Esophagus (tissue), 2 donors: Measurements from ENCODE around the gene YY1AP1. TPM values are rescaled to one million over a fixed set of nuclear protein-coding genes. Genes with fewer than 3 reads are reported as not detected.
A peak's percentile ranks its signal among the peaks of the same experiment; 100 is the strongest.
"Not testable (repeated sequence)": the region's sequence is repeated elsewhere in the genome, so short reads cannot be mapped to it uniquely, and the experiment has no call there.

Source experiments
- H3K27ac ChIP-seq, 2 donors: one replicate each; pipeline ENCODE4 v1.5.1; 2013; ENCODE audit warnings: low read depth in 2 of 2, mild to moderate bottlenecking in 2 of 2, inconsistent platforms in 1 of 2, low read length in 1 of 2, moderate library complexity in 1 of 2
- H3K27me3 ChIP-seq, 2 donors: one replicate each; pipeline ENCODE4 v1.6.1; 2013; ENCODE audit warnings: low read length in 2 of 2, control low read depth in 1 of 2, mild to moderate bottlenecking in 1 of 2; ENCODE audit not compliant: insufficient read depth in 2 of 2, control insufficient read depth in 1 of 2
- H3K36me3 ChIP-seq, 2 donors: one replicate each; pipeline ENCODE4 v1.6.1; 2013; ENCODE audit warnings: low read length in 1 of 2; ENCODE audit not compliant: control insufficient read depth in 2 of 2, insufficient read depth in 2 of 2
- H3K4me1 ChIP-seq, 2 donors: one replicate each; pipeline ENCODE4 v1.6.1; 2013; ENCODE audit warnings: low read length in 1 of 2; ENCODE audit not compliant: control insufficient read depth in 2 of 2, insufficient read depth in 2 of 2
- H3K4me3 ChIP-seq, 2 donors: one replicate each; pipeline ENCODE4 v1.5.1; 2013; ENCODE audit warnings: low read length in 2 of 2, mild to moderate bottlenecking in 2 of 2, low read depth in 1 of 2, moderate library complexity in 1 of 2
- H3K9me3 ChIP-seq, 2 donors: one replicate each; pipeline ENCODE4 v1.6.1; 2013; ENCODE audit warnings: mild to moderate bottlenecking in 2 of 2, low read depth in 1 of 2, low read length in 1 of 2, moderate library complexity in 1 of 2; ENCODE audit not compliant: control insufficient read depth in 2 of 2, insufficient read depth in 1 of 2
- WGBS, 2 donors: extraction: QIAGEN DNeasy Blood & Tissue Kit; methylation state at CpG; one replicate each; pipeline ENCODE4 v1.1.7; 2013; 5-methylcytosine and 5-hydroxymethylcytosine counted together
- polyA plus RNA-seq, 2 donors: library from polyadenylated mRNA; stranded (reverse); fragments of 200-250 nt; gene quantifications; one replicate each; pipeline ENCODE4 v1.2.3, GENCODE V29; 2013
- donor health status: healthy with polysubstance abuse.
- donor health status: Bipolar disorder and iron deficiency.

Gene YY1AP1
- polyA plus RNA-seq, 2 donors = 31.8 to 37.4 TPM

DNA sequence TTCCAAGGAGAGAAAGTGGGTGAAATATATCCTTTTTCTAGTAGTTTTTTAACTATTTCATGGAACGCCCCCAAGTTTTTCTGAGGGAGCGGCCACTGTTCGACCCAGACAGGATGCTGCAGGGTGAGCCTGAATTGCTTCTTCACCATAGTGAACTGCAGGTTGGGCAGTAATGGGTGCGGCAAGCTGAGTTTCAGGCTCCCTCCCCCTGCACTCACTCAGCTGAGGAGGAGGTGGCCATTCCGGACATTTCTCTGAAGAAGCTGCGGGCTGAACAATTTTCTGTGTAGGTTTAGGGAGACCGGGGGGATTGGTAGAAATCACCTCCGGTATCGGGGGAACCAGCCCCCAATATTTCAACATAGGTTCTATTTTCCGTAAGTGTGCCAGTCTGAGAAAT is 8.5 kb upstream of the YY1AP1 start:
- Histone ChIP-seq H3K9me3 (no peaks in the 10 kb centered on the region), H3K27ac (no peak overlapping the region), H3K4me1 (peaks cover 0 to 2% of the 10 kb centered on the region in 2 donors), H3K27me3 (no peaks in the 10 kb centered on the region), H3K36me3 (peaks cover 0 to 2% of the 10 kb centered on the region in 2 donors), H3K4me3 (no peak overlapping the region)
- 96 to 97% methylated on average over 10 of the region's 10 CpGs for WGBS, 2 donors

DNA sequence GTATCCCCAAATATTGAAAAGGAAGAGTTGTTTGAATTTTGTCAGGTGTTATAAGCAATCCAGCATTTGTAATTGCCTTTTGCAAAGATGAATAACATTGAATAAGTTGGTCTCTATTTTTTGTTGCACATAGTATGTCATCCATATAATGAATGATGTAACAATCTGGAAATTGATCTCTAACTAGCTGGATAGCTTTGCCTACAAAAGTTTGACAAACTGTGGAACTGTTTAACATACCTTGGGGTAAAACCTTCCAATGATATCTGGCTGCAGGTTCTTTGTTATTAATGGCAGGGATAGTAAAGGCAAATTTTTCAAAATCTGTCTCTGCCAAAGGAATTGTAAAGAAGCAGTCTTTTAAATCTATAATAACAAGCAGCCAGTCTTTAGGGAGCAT is 8.0 kb upstream of the YY1AP1 start:
- no peaks in the 10 kb centered on the region for H3K9me3 ChIP-seq
- H3K27me3 ChIP-seq = no peaks in the 10 kb centered on the region
- no peak overlapping the region for H3K4me3 ChIP-seq
- H3K27ac ChIP-seq = no peak overlapping the region
- peaks cover 0 to 3% of the 10 kb centered on the region in 2 donors for H3K36me3 ChIP-seq
- peaks cover 0 to 2% of the 10 kb centered on the region in 2 donors for H3K4me1 ChIP-seq

DNA sequence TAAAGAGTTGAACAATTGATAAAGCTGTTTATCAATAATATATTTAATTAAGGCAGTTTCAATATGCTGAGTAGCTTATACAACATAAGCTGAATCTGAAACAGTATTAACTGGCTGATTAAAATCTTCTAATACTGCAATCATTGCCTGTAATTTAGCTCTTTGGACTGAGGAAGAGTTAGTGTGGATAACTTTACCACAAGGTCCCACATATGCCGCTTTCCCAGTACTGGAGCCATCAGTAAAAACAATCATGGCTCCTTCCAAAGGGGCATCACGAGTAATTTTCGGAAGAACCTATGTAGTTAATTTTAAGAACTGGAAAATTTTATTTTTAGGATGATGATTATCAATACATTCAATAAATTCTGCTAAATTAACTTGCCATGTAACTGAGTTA is 7.0 kb upstream of the YY1AP1 start:
- H3K36me3 ChIP-seq = peaks cover 0 to 3% of the 10 kb centered on the region in 2 donors
- no peaks in the 10 kb centered on the region for H3K27me3 ChIP-seq
- WGBS, 2 donors = 87 to 90% methylated on average over 3 of the region's 3 CpGs
- H3K4me3 ChIP-seq = no peak overlapping the region
- peaks cover 0 to 2% of the 10 kb centered on the region in 2 donors for H3K4me1 ChIP-seq
- H3K9me3 ChIP-seq = no peaks in the 10 kb centered on the region
- H3K27ac ChIP-seq = peak overlapping the region in 1 of 2 donors; percentile 53

DNA sequence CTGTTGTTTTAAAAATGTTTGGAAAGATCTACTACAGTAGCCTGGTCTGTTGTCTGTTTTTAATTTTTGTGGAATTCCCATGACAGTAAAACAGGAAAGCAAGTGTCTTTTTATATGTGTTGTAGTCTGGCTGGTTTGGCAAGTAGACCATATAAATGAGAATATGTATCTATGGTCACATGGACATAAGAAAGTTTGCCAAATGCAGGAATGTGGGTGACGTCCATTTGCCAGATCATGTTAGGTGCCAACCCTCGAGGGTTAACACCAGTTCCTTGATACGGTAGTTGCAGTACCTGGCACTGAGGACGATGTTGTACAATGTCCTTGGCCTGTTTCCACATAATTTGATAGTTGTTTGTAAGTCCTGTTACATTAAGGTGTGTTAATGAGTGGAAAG is 6.5 kb upstream of the YY1AP1 start:
- no peak overlapping the region for H3K4me3 ChIP-seq
- 27 to 34% methylated on average over 4 of the region's 4 CpGs for WGBS, 2 donors
- peaks cover 2% of the 10 kb centered on the region in 2 donors for H3K4me1 ChIP-seq
- H3K36me3 ChIP-seq = peaks cover 0 to 3% of the 10 kb centered on the region in 2 donors
- no peaks in the 10 kb centered on the region for H3K27me3 ChIP-seq
- H3K9me3 ChIP-seq = no peaks in the 10 kb centered on the region
- H3K27ac ChIP-seq = peak overlapping the region; percentile 35 to 53

DNA sequence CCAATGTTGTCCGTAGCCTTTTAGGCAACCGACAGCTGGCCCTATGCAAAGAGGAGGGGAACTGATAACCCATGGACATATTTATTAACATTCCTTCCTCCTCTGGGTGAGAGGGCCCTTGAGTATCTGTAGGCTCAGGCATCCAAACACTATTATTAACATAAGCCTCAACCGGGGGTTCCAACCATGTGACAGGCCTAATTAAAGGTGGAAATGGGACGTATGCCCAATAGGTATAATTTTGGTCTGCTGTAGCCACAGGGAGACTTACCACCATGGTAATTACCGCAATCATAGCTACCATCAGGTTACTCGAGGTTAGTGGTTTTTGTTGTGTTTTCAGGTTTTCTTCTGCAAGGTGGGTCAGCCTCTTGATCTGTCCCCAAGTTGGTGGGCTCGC is 5.6 kb upstream of the YY1AP1 start:
- Histone ChIP-seq H3K36me3 (peaks cover 0 to 3% of the 10 kb centered on the region in 2 donors), H3K4me3 (no peak overlapping the region), H3K9me3 (no peaks in the 10 kb centered on the region), H3K27ac (no peak overlapping the region), H3K4me1 (peaks cover 2 to 3% of the 10 kb centered on the region in 2 donors), H3K27me3 (no peaks in the 10 kb centered on the region)
- WGBS, 2 donors = 84 to 87% methylated on average over 7 of the region's 7 CpGs

DNA sequence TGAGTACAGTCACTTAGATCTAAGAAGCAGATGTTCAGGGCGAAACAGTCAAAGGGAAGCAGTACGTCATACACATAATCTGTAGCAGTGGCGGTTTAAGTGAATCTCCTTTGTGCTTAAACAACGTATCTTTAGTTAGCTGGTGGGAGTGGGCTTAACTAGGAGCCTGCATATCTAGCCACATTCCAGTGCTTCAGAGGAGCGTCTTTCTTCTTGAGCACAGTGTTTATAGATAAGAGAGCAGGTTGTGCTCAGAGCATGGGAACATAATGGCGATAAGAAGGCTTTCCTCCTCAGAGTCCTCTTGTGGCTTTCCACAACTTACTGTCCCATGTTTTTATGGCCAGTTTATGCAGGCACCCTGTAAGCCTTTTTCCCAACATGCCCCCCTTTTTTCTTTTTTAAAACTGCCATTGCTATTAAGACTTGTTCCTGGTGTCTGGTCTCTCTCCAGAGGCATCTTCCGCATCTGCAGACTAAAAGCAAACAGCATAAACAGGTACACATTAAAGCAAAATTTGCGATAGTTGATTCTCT is 3.5 kb upstream of the YY1AP1 start:
- Histone ChIP-seq H3K27me3 (no peaks in the 10 kb centered on the region), H3K4me3 (no peak overlapping the region), H3K36me3 (peaks cover 0 to 3% of the 10 kb centered on the region in 2 donors), H3K27ac (no peak overlapping the region), H3K9me3 (no peaks in the 10 kb centered on the region), H3K4me1 (peaks cover 2 to 3% of the 10 kb centered on the region in 2 donors)
- WGBS, 2 donors = 96 to 97% methylated on average over 8 of the region's 8 CpGs

DNA sequence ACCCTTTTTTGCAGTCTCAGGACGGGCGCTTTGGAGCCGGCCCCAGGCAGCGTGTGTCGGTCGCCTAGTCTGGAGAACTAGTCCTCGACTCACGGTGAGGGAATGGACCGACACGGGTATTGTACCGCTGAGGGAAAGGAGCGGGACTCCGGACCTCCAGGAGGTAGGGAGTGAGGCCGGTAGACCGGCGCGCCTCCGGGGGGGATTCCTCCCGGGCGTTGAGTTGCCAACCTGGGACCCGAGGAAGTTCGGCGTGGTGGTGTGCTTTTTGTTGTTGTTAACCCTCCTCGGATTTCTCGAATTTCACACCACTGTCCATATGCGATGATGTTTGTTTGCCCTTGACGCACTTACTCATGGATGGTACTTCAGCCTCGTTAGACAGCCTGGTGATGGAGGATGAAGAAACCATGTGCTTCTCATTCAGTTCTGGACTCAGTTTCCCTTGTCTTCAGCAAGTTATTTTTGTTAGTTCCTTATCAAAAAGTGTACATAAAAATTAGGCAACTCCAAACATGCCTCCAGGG is 570 bp upstream of the YY1AP1 start, which contains the start of gene DAP3:
TSS of gene DAP3 (plus strand) at position 11 of the 527 bp plus-strand sequence. CDS start 20,689 bp downstream, outside the sequence.
- 0% methylated on average over 27 to 28 of the region's 28 CpGs for WGBS, 2 donors
- not testable (repeated sequence) for H3K27me3 ChIP-seq, H3K4me1 ChIP-seq, H3K36me3 ChIP-seq, H3K9me3 ChIP-seq
- peak within 1 kb of the TSS; percentile 98 to 99 for H3K4me3 ChIP-seq
- peak within 1 kb of the TSS; percentile 99 to 100 for H3K27ac ChIP-seq

DNA sequence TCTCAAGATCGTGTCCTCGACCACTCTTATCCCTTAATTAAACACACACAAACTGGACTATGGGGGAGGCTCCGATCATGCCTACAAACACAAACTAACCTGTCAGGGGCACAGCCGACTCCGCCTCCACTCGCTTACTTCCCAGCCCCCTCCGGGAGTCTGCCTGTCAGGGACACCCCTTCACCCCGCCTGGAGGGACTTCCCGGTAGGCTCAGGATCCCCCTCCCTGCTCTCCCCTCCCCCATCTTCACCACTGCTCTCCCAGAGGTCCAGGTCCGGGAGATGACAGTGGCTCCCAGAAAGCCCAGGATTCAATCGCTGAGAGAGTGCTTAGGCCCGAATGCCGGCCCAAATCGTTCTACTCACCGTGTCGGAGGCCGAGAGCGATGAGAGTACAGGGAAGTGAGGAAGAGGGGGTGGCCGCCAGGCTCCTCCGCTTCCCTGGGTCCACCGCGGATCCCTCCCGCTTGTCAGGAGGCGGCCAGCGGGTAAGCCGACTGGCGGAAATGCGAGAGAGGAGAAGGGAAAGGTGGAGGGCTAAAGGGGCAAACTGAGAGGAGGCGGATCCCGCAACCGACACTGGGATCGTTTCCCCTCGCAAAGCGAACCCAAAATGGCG is 760 bp downstream of the YY1AP1 start:
- H3K27ac ChIP-seq = peak overlapping the region; percentile 99 to 100
- H3K4me3 ChIP-seq = peak overlapping the region; percentile 98 to 99
- not testable (repeated sequence) for H3K27me3 ChIP-seq, H3K4me1 ChIP-seq, H3K36me3 ChIP-seq, H3K9me3 ChIP-seq
- 0 to 1% methylated on average over 23 to 28 of the region's 35 CpGs for WGBS, 2 donors

DNA sequence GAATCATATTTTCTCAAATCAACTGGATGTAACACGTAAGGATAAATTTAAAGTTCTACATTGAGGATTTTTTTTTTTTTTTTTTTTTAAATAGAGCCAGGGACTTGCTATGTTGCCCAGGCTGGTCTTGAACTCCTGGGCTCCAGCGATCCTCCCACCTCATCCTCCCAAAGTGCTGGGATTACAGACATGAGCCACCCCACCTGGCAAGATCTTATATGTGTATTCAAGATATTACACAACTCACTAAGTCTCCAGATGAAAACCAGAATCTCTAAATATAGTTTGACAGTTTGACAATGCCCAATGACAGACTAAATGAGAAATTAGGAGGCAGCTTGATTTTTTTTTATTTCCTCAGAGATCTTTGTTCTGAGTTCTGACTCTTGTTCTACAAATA is 6.8 kb downstream of the YY1AP1 start:
- Histone ChIP-seq H3K4me3 (no peak overlapping the region), H3K4me1 (no peaks in the 10 kb centered on the region), H3K27me3 (no peaks in the 10 kb centered on the region), H3K9me3 (no peaks in the 10 kb centered on the region), H3K36me3 (peaks cover 5% of the 10 kb centered on the region in 2 donors), H3K27ac (no peak overlapping the region)
- WGBS, 2 donors = 91% methylated on average over 2 of the region's 2 CpGs

DNA sequence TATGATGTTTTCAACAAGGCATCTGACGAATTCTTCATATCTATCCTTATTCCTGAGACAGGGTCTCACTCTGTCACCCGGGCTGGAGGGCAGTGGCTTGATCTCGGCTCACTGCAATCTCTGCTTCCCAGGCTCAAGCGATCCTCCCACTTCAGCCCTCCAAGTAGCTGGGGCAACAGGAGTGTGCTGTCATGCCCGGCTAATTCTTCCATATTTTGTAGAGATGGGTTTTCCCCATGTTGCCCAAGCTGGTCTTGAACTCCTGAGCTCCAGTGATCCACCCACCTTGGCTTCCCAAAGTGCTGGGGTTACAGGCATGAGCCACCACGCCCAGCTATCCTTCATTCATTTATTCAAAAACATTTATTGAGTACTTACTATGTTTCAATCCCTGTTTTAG is 8.0 kb downstream of the YY1AP1 start:
- Histone ChIP-seq H3K4me3 (no peak overlapping the region), H3K27me3 (no peaks in the 10 kb centered on the region), H3K9me3 (no peaks in the 10 kb centered on the region), H3K27ac (no peak overlapping the region), H3K36me3 (peaks cover 5 to 9% of the 10 kb centered on the region in 2 donors), H3K4me1 (no peaks in the 10 kb centered on the region)
- WGBS, 2 donors = 92 to 94% methylated on average over 6 of the region's 6 CpGs
